ENCODE measurements around the gene COL25A1. TPM values are rescaled to one million over a fixed set of nuclear protein-coding genes. Genes with fewer than 3 reads are reported as not detected.

Gene COL25A1
- total and polyA plus RNA-seq, 4 donors: 0.61 to 4.4 (median 2.1) TPM

GRCh38 chr4:108833046-108833445 lies 469.4 kb downstream of the COL25A1 start:
- DNase-seq (ENCODE audit: low spot score): no peak
- 93% methylated on average over 4 of the region's 4 CpGs for whole genome bisulfite sequencing
- Histone ChIP-seq H3K27ac (ENCODE audit: low read depth in 1 of 2, low read length in 2 of 2) (no peak overlapping the region), H3K27me3 (ENCODE audit: control insufficient read depth in 4 of 4, insufficient read depth in 4 of 4, low read length in 3 of 4) (no peaks in the 10 kb centered on the region), H3K9me3 (ENCODE audit: control insufficient read depth in 4 of 4, low read length in 3 of 4) (no peaks in the 10 kb centered on the region), H3K4me3 (ENCODE audit: low read depth in 1 of 3, low read length in 3 of 3) (no peak overlapping the region), H3K4me1 (ENCODE audit: control insufficient read depth in 4 of 4, insufficient read depth in 4 of 4, low read length in 3 of 4) (peaks cover 0 to 10% (median 4%) of the 10 kb centered on the region in 4 donors), H3K36me3 (ENCODE audit: control insufficient read depth in 4 of 4, insufficient read depth in 3 of 4, low read depth in 1 of 4, low read length in 3 of 4) (no peaks in the 10 kb centered on the region), H3K9ac (ENCODE audit: low read depth in 1 of 2, low read length in 2 of 2) (no peak overlapping the region)
- TF ChIP-seq MAX (IDR thresholded peaks at IDR 0.05) (no peak), RXRA (IDR thresholded peaks at IDR 0.05) (no peak), NR2F2 (IDR thresholded peaks at IDR 0.05) (no peak)

DNA sequence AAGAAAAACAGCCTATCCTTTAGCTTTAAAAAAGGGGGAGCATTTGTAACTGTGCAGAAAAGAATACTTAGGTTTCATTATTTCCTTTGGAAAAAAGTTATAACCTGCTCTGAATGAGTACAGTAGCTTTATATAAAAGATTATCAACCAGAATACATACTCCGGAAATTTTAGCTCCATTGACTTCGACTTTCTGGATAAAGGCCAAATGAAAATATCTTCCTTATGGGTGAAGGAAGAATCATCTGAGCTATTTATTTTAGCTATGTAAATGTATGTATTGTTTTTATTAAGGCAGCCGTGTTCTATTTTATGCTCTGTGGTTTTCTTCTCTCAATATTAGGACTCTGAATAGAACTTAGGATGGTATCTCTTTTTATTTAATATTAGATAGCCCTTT lies 470.6 kb downstream of the COL25A1 start:
- H3K36me3 ChIP-seq (ENCODE audit: control insufficient read depth in 4 of 4, insufficient read depth in 3 of 4, low read depth in 1 of 4, low read length in 3 of 4): no peaks in the 10 kb centered on the region
- 61% methylated on average over 3 of the region's 3 CpGs for WGBS
- no peak for DNase-seq (ENCODE audit: low spot score)
- H3K27ac ChIP-seq (ENCODE audit: low read depth in 1 of 2, low read length in 2 of 2): no peak overlapping the region
- no peaks in the 10 kb centered on the region for H3K27me3 ChIP-seq (ENCODE audit: control insufficient read depth in 4 of 4, insufficient read depth in 4 of 4, low read length in 3 of 4)
- no peaks in the 10 kb centered on the region for H3K9me3 ChIP-seq (ENCODE audit: control insufficient read depth in 4 of 4, low read length in 3 of 4)
- peaks cover 0 to 10% (median 4%) of the 10 kb centered on the region in 4 donors for H3K4me1 ChIP-seq (ENCODE audit: control insufficient read depth in 4 of 4, insufficient read depth in 4 of 4, low read length in 3 of 4)
- no peak overlapping the region for H3K9ac ChIP-seq (ENCODE audit: low read depth in 1 of 2, low read length in 2 of 2)
- TF ChIP-seq YY1 (IDR thresholded peaks at IDR 0.05) (no peak), FOXA2 (IDR thresholded peaks at IDR 0.05) (no peak), EGR1 (IDR thresholded peaks at IDR 0.05; ENCODE audit: low read depth in 2 of 2) (no peak), HNF4G (IDR thresholded peaks at IDR 0.05) (no peak), SP1 (IDR thresholded peaks at IDR 0.05) (no peak), HNF4A (conservative IDR thresholded peaks at IDR 0.05) (no peak), TAF1 (conservative IDR thresholded peaks at IDR 0.05) (no peak), MAX (IDR thresholded peaks at IDR 0.05) (no peak), NR2F2 (IDR thresholded peaks at IDR 0.05) (no peak), GABPA (IDR thresholded peaks at IDR 0.05 in 1 of 2, conservative IDR thresholded peaks at IDR 0.05 in 1 of 2) (no peak)
- TF ChIP-seq, protein P1, sequence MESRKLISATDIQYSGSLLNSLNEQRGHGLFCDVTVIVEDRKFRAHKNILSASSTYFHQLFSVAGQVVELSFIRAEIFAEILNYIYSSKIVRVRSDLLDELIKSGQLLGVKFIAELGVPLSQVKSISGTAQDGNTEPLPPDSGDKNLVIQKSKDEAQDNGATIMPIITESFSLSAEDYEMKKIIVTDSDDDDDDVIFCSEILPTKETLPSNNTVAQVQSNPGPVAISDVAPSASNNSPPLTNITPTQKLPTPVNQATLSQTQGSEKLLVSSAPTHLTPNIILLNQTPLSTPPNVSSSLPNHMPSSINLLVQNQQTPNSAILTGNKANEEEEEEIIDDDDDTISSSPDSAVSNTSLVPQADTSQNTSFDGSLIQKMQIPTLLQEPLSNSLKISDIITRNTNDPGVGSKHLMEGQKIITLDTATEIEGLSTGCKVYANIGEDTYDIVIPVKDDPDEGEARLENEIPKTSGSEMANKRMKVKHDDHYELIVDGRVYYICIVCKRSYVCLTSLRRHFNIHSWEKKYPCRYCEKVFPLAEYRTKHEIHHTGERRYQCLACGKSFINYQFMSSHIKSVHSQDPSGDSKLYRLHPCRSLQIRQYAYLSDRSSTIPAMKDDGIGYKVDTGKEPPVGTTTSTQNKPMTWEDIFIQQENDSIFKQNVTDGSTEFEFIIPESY (IDR thresholded peaks at IDR 0.05): no peak
- H3K4me3 ChIP-seq (ENCODE audit: low read depth in 1 of 3, low read length in 3 of 3): no peak overlapping the region

GRCh38 chr4:108831291-108831690 lies 471.2 kb downstream of the COL25A1 start:
- no peaks in the 10 kb centered on the region for H3K9me3 ChIP-seq (ENCODE audit: control insufficient read depth in 4 of 4, low read length in 3 of 4)
- no peak overlapping the region for H3K9ac ChIP-seq (ENCODE audit: low read depth in 1 of 2, low read length in 2 of 2)
- TF ChIP-seq GABPA (IDR thresholded peaks at IDR 0.05 in 1 of 2, conservative IDR thresholded peaks at IDR 0.05 in 1 of 2) (no peak), RXRA (IDR thresholded peaks at IDR 0.05) (no peak), NR2F2 (IDR thresholded peaks at IDR 0.05) (no peak), HNF4A (conservative IDR thresholded peaks at IDR 0.05) (no peak), EGR1 (IDR thresholded peaks at IDR 0.05; ENCODE audit: low read depth in 2 of 2) (no peak)
- H3K4me1 ChIP-seq (ENCODE audit: control insufficient read depth in 4 of 4, insufficient read depth in 4 of 4, low read length in 3 of 4): peaks cover 0 to 10% (median 4%) of the 10 kb centered on the region in 4 donors
- no peak for DNase-seq (ENCODE audit: low spot score)
- H3K27me3 ChIP-seq (ENCODE audit: control insufficient read depth in 4 of 4, insufficient read depth in 4 of 4, low read length in 3 of 4): no peaks in the 10 kb centered on the region
- H3K27ac ChIP-seq (ENCODE audit: low read depth in 1 of 2, low read length in 2 of 2): no peak overlapping the region
- H3K36me3 ChIP-seq (ENCODE audit: control insufficient read depth in 4 of 4, insufficient read depth in 3 of 4, low read depth in 1 of 4, low read length in 3 of 4): no peaks in the 10 kb centered on the region
- no peak overlapping the region for H3K4me3 ChIP-seq (ENCODE audit: low read depth in 1 of 3, low read length in 3 of 3)
- 100% methylated on average over 1 of the region's 1 CpG for WGBS
